GM04503 (cell line): ENCODE data around the gene URAD.
"Not testable (repeated sequence)": the region's sequence is repeated elsewhere in the genome, so short reads cannot be mapped to it uniquely, and the experiment has no call there.

Experiments
- DNase-seq: peaks from one replicate; pipeline ENCODE4 v3.0.0-alpha.2; 2012; ENCODE audit warnings: low read depth

URAD gene

GRCh38 chr13:27988520-27988919 lies at the start of gene URAD:
Gene URAD (minus strand): TSS chr13:27988693. CDS start chr13:27988637, 56 bp downstream.
- DNase-seq: no peak

GRCh38 chr13:28037399-28037798 lies 48.9 kb upstream of the URAD start:
- DNase-seq: no peak

GRCh38 chr13:28035146-28035782 lies 46.8 kb upstream of the URAD start:
- no peak for DNase-seq

- no peak for DNase-seq
These were observed 45.6 kb upstream of the URAD start for GRCh38 chr13:28033894-28034655.

- DNase-seq: not testable (repeated sequence)
These were observed 43.9 kb upstream of the URAD start for GRCh38 chr13:28032438-28032837.

GRCh38 chr13:28031896-28032288 lies 43.4 kb upstream of the URAD start:
- DNase-seq: no peak

- no peak for DNase-seq
These were observed 42.9 kb upstream of the URAD start for GRCh38 chr13:28031220-28031895.

GRCh38 chr13:28027607-28028364 lies 39.3 kb upstream of the URAD start:
- DNase-seq: no peak

- DNase-seq: no peak
These were observed 38.6 kb upstream of the URAD start for GRCh38 chr13:28027071-28027470.

- no peak for DNase-seq
These were observed 38.0 kb upstream of the URAD start for GRCh38 chr13:28026508-28026907.

- DNase-seq: no peak
These were observed 34.5 kb upstream of the URAD start for GRCh38 chr13:28022848-28023518.

GRCh38 chr13:28014301-28014700 lies 25.8 kb upstream of the URAD start:
- DNase-seq: no peak

GRCh38 chr13:28013482-28013881 lies 25.0 kb upstream of the URAD start:
- no peak for DNase-seq

GRCh38 chr13:28012896-28013295 lies 24.4 kb upstream of the URAD start:
- no peak for DNase-seq

GRCh38 chr13:28012383-28012782 lies 23.9 kb upstream of the URAD start:
- no peak for DNase-seq

- DNase-seq: no peak
These were observed 21.6 kb upstream of the URAD start for GRCh38 chr13:28010046-28010445.

- not testable (repeated sequence) for DNase-seq
These were observed 16.5 kb upstream of the URAD start for GRCh38 chr13:28005016-28005415.

- DNase-seq: no peak
These were observed 14.6 kb upstream of the URAD start for GRCh38 chr13:28002886-28003698.

- no peak for DNase-seq
These were observed 13.5 kb upstream of the URAD start for GRCh38 chr13:28001837-28002473.

- no peak for DNase-seq
These were observed 12.6 kb upstream of the URAD start for GRCh38 chr13:28001049-28001448.
